K562 (cell line): ENCODE measurements around the gene MBNL2. TPM values are rescaled to one million over a fixed set of nuclear protein-coding genes. Genes with fewer than 3 reads are reported as not detected.

Experiments
- ATAC-seq: fragments of 200-7000 bp; cut with Tn5 transposase; 3 replicates; pipeline ENCODE4 v1.9.1; 2020; ENCODE audit warnings: moderate library complexity
- BruUV-seq: library from RNA; stranded (reverse); fragments of 400-500 nt; replicated peaks from 2 replicates; lab custom pipeline; 2021; lab: Mats Ljungman, UMichigan
- CTCF ChIA-PET: fragments of 300-600 bp; formaldehyde crosslinking; extraction: SDS; loops from one replicate; lab custom pipeline; 2021; ENCODE audit warnings: low intra/inter-chr PET ratio; lab: Yijun Ruan, JAX
- POLR2A ChIA-PET: fragments of 300-600, 350-650 bp; sonication (Branson Sonifier 250); formaldehyde crosslinking; extraction: SDS; loops from one replicate; lab custom pipeline; 2021; ENCODE audit warnings: antibody characterized with exemption, inconsistent platforms; lab: Yijun Ruan, JAX
- DNase-seq, 4 experiments: peaks; one replicate each; pipeline versions ENCODE4 v3.0.0 to v3.0.0-alpha.2; 2011 to 2018; ENCODE audit warnings: low spot score in 3 of 4, mixed read lengths in 3 of 4; ENCODE audit errors: extremely low read depth in 1 of 4
- FAIRE-seq: peaks from 2 replicates; lab custom pipeline; 2011; peaks lifted over from hg19 to GRCh38; lab: Jason Lieb, UNC
- H2AFZ ChIP-seq: 2 replicates; pipeline ENCODE4 v1.6.0; 2011; ENCODE audit warnings: low read depth, low read length, control low read depth, inconsistent platforms
- H3K27ac ChIP-seq: fragments of 200-600 bp; 3 replicates; pipeline ENCODE4 v1.8.0; 2011; ENCODE audit warnings: low read depth, mild to moderate bottlenecking, control low read depth, inconsistent platforms, low read length, moderate library complexity, mixed read lengths; ENCODE audit errors: extremely low read depth
- H3K27me3 ChIP-seq, 2 experiments: fragments of 300-600 bp in 1 of 2; 2 replicates in 1 of 2; 3 replicates in 1 of 2; pipeline versions ENCODE4 v1.6.0 to v1.8.0; 2011; ENCODE audit warnings: inconsistent platforms in 2 of 2, low read length in 2 of 2, mild to moderate bottlenecking in 1 of 2, mixed read lengths in 1 of 2, moderate library complexity in 1 of 2; ENCODE audit not compliant: control insufficient read depth in 2 of 2, insufficient read depth in 2 of 2
- H3K36me3 ChIP-seq: fragments of 300-600 bp; 3 replicates; pipeline ENCODE4 v1.8.0; 2011; ENCODE audit warnings: mild to moderate bottlenecking, low read length, inconsistent platforms; ENCODE audit not compliant: control insufficient read depth, insufficient read depth
- H3K4me1 ChIP-seq, 2 experiments: fragments of 200-600 bp in 1 of 2; replicated peaks in 1 of 2; 2 replicates in 1 of 2; 3 replicates in 1 of 2; pipeline versions ENCODE4 v1.5.1 to v1.8.0; 2011; ENCODE audit warnings: inconsistent platforms in 2 of 2, low read length in 2 of 2, mild to moderate bottlenecking in 1 of 2, mixed read lengths in 1 of 2, moderate library complexity in 1 of 2; ENCODE audit not compliant: control insufficient read depth in 2 of 2, insufficient read depth in 2 of 2
- H3K4me2 ChIP-seq: 2 replicates; pipeline ENCODE4 v1.6.1; 2011; ENCODE audit warnings: low read length, control low read depth, inconsistent platforms, mixed read lengths; ENCODE audit not compliant: insufficient read depth
- H3K4me3 ChIP-seq: fragments of 200-600 bp; sonication (generic), shearing (Covaris generic); 2 replicates; pipeline ENCODE4 v1.5.1; 2016; ENCODE audit warnings: control low read depth, inconsistent platforms
- H3K79me2 ChIP-seq: fragments of 200-600 bp; 3 replicates; pipeline ENCODE4 v1.8.0; 2011; ENCODE audit warnings: low read length, inconsistent platforms; ENCODE audit not compliant: control insufficient read depth, insufficient read depth
- H3K9ac ChIP-seq, 2 experiments: 2 replicates each; pipeline versions ENCODE4 v1.6.0 to v1.6.1; 2011; ENCODE audit warnings: low read depth in 2 of 2, low read length in 2 of 2, control low read depth in 1 of 2, inconsistent platforms in 1 of 2, mild to moderate bottlenecking in 1 of 2, mixed read lengths in 1 of 2; ENCODE audit not compliant: insufficient read depth in 1 of 2
- H3K9me1 ChIP-seq: one replicate; pipeline ENCODE4 v1.6.0; 2011; ENCODE audit warnings: inconsistent platforms, mild to moderate bottlenecking, low read length, moderate library complexity; ENCODE audit not compliant: control insufficient read depth, insufficient read depth
- H3K9me3 ChIP-seq: replicated peaks from 2 replicates; pipeline ENCODE4 v1.5.1; 2011; ENCODE audit warnings: low read depth, low read length, inconsistent platforms; ENCODE audit not compliant: control insufficient read depth, insufficient read depth
- H4K20me1 ChIP-seq: replicated peaks from 2 replicates; pipeline ENCODE4 v1.6.1; 2011; ENCODE audit warnings: low read length, inconsistent platforms, mixed read lengths; ENCODE audit not compliant: control insufficient read depth, insufficient read depth
- CBX5 ChIP-seq: IDR thresholded peaks from 2 replicates; pipeline ENCODE4 v1.6.1; 2014; ENCODE audit warnings: low read depth, borderline replicate concordance
- CGGBP1 ChIP-seq: fragments of 250-450 bp; sonication (Bioruptor Pico); IDR thresholded peaks from 2 replicates; pipeline ENCODE4 v1.9.0; 2021; ENCODE audit warnings: mild to moderate bottlenecking
- CHCHD3 ChIP-seq: fragments of 250-450 bp; sonication (Bioruptor Pico); IDR thresholded peaks from 2 replicates; pipeline ENCODE4 v2.1.2; 2022; ENCODE audit warnings: mild to moderate bottlenecking
- EHMT2 ChIP-seq: fragments of 450-650 bp; IDR thresholded peaks from 2 replicates; pipeline ENCODE4 v1.6.1; 2018; ENCODE audit warnings: antibody characterized with exemption
- GTF2B ChIP-seq: IDR thresholded peaks from 2 replicates; pipeline ENCODE4 v1.6.1; 2011; ENCODE audit not compliant: insufficient read length; ENCODE audit errors: extremely low read depth
- HEY1 ChIP-seq: fragments of 250-450 bp; sonication (Bioruptor Pico); IDR thresholded peaks from 2 replicates; pipeline ENCODE4 v1.5.0; 2020; ENCODE audit warnings: mild to moderate bottlenecking, moderate library complexity, borderline replicate concordance
- KDM4B ChIP-seq, 2 experiments: fragments of 450-650 bp in 1 of 2; sonication (generic) in 1 of 2; IDR thresholded peaks; 2 replicates each; pipeline ENCODE4 v1.6.1; 2016 to 2017; ENCODE audit warnings: borderline replicate concordance in 2 of 2, antibody characterized with exemption in 1 of 2, low read depth in 1 of 2, mild to moderate bottlenecking in 1 of 2
- KLF13 ChIP-seq: fragments of 450-650 bp; IDR thresholded peaks from 2 replicates; pipeline ENCODE4 v1.6.1; 2016; ENCODE audit warnings: missing genetic modification characterization, low read depth, mild to moderate bottlenecking, missing compliant biosample characterization, moderate library complexity, borderline replicate concordance
- NFIX ChIP-seq: fragments of 250-450 bp; sonication (Bioruptor Pico); IDR thresholded peaks from 2 replicates; pipeline ENCODE4 v1.4.0; 2020; ENCODE audit warnings: low read depth, mild to moderate bottlenecking, moderate library complexity
- TEAD1 ChIP-seq, 2 experiments: fragments of 450-650 bp in 1 of 2; sonication (generic) in 1 of 2; formaldehyde crosslinking; IDR thresholded peaks; 2 replicates each; pipeline versions ENCODE4 v1.4.0 to v1.8.0; 2020 to 2022; ENCODE audit warnings: mild to moderate bottlenecking in 2 of 2, missing genetic modification reagents in 1 of 2
- U2AF2 ChIP-seq: fragments of 200-400 bp; formaldehyde crosslinking; optimal IDR thresholded peaks from 2 replicates; pipeline ENCODE3; 2017; ENCODE audit warnings: low read depth, mild to moderate bottlenecking, low read length
- ZBTB2 ChIP-seq: fragments of 450-650 bp; IDR thresholded peaks from 2 replicates; pipeline ENCODE4 v1.6.1; 2016; ENCODE audit warnings: antibody characterized with exemption
- ZNF354B ChIP-seq: fragments of 250-450 bp; sonication (Bioruptor Pico); IDR thresholded peaks from 2 replicates; pipeline ENCODE4 v1.4.0; 2020
- ZNF696 ChIP-seq: fragments of 250-450 bp; sonication (Bioruptor Pico); conservative IDR thresholded peaks from 2 replicates; pipeline ENCODE4 v1.4.0; 2020; ENCODE audit warnings: mild to moderate bottlenecking, moderate library complexity
- WGBS: fragments of 100-300 bp; shearing (Covaris generic); methylation state at CpG from one replicate; pipeline ENCODE4 v1.1.6; 2016; ENCODE audit warnings: low coverage, mixed read lengths; ENCODE audit not compliant: insufficient coverage; ENCODE audit errors: missing lambda C conversion rate; 5-methylcytosine and 5-hydroxymethylcytosine counted together
- in situ Hi-C: fragments of 300-500 bp; cut with MboI; formaldehyde crosslinking; loops from 4 replicates; pipeline ENCODE4 v1.15.0; 2018; ENCODE audit warnings: inconsistent platforms, mixed read lengths
- intact Hi-C: fragments of 100-400 bp; cut with micrococcal nuclease; formaldehyde crosslinking; loops from 2 replicates; pipeline ENCODE4 v1.14.2; 2022
- polyA plus RNA-seq, 8 experiments: library from polyadenylated mRNA; depleted of rRNA in 4 of 8; stranded (reverse) in 5 of 8; unstranded in 3 of 8; fragments of >200 nt; fragmentation: Nextera tagmentation in 2 of 8; fragmentation: Illumina TruSeq in 1 of 8; extraction: Ambion mirVana in 2 of 8; extraction: Trizol in 1 of 8; gene quantifications; 2 replicates each; pipeline versions ENCODE4 v1.2.1 to v1.2.3, GENCODE V29; 2011 to 2014; ENCODE audit warnings: inconsistent platforms in 1 of 8, missing spikeins in 1 of 8
- total RNA-seq, 7 experiments: library from RNA; depleted of rRNA in 6 of 7; stranded (reverse); fragments of >200 nt in 6 of 7; fragmentation: Illumina TruSeq in 2 of 7; extraction: Trizol in 2 of 7; gene quantifications; 2 replicates each; pipeline versions ENCODE4 v1.2.1 to v1.2.3, GENCODE V29; 2011 to 2021; ENCODE audit warnings: low replicate concordance in 1 of 7

The MBNL2 gene
- total and polyA plus RNA-seq, 9 of the 15 experiments (the other 6 are each of a cell fraction or from before 2014, with no cell fraction given): 7.0 to 24.8 (median 13.8) TPM

- 56% methylated on average over 3 of the region's 6 CpGs for WGBS
Observed at GRCh38 chr13:97268772-97269171, 46.6 kb downstream of the MBNL2 start.

DNA sequence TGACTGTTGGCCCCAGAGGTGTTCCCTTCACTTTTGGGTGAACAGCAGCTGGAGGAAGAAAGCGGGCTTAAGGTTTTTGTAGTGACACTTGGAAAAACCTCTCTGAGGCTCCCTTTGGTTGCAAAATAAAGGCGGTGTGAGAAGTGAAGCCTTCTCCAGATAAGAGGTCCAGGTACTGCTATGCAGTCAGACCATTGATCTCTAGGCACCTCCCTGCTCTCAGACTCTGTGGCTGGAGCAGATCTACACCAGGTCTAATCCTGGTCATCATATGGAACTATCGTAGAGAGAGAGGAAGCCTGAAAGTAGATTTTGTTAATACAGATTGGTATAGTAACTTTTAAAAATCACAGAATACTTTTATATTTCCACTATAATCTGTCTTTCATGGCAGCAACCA is 47.5 kb downstream of the MBNL2 start:
- peaks cover 63% of the 10 kb centered on the region for H3K79me2 ChIP-seq
- peaks cover 5% of the 10 kb centered on the region; the same call in 1 of the 2 replicates for H4K20me1 ChIP-seq
- H3K36me3 ChIP-seq: no peaks in the 10 kb centered on the region; the same call in 2 of the 3 replicates
- TF ChIP-seq ZNF354B (CRISPR knock-in tag): no peak
- no peak for TF ChIP-seq NFIX (CRISPR knock-in tag)
- no peak for TF ChIP-seq U2AF2
- TF ChIP-seq KDM4B (IDR thresholded peaks at IDR 0.05; ENCODE audit: borderline replicate concordance in 2 of 2, low read depth in 1 of 2): no peak
- no peak for TF ChIP-seq CHCHD3 (CRISPR knock-in tag)
- TF ChIP-seq TEAD1 (CRISPR knock-in tag; IDR thresholded peaks at IDR 0.05): no peak
- TF ChIP-seq CGGBP1 (CRISPR knock-in tag): no peak
- no peak for TF ChIP-seq CBX5
- TF ChIP-seq ZBTB2: no peak
- no peak for TF ChIP-seq KLF13 (tag)
- no peak for TF ChIP-seq GTF2B
- no peak for TF ChIP-seq HEY1
- no peak for TF ChIP-seq ZNF696

More at GRCh38 chr13:97268772-97269171, 46.6 kb downstream of the MBNL2 start:
- BruUV-seq: no TSS peak
- POLR2A ChIA-PET: interaction anchor here (2.1 kb wide), 1 partner anchor 9 kb away, joined by 9 read pairs; no protein-coding TSS in a partner anchor
- peaks cover 0 to 2% of the 10 kb centered on the region in 2 experiments; a peak in 2 of 5 replicates for H3K4me1 ChIP-seq
- no peak overlapping the region for H3K4me3 ChIP-seq
- no peaks in the 10 kb centered on the region for H3K9me3 ChIP-seq
- no peak for TF ChIP-seq EHMT2
- H3K36me3 ChIP-seq: no peaks in the 10 kb centered on the region; the same call in 2 of the 3 replicates
- in situ Hi-C loops (no loop called here), intact Hi-C loops (no loop called here)
- H3K27me3 ChIP-seq: no peaks in the 10 kb centered on the region
- FAIRE-seq (no peak), DNase-seq (no peak), ATAC-seq (peak; percentile 51; the same call in 2 of the 3 replicates)
- H4K20me1 ChIP-seq: peaks cover 5% of the 10 kb centered on the region; the same call in 1 of the 2 replicates
- no peak overlapping the region for H3K4me2 ChIP-seq
- no peak overlapping the region for H3K9ac ChIP-seq
- H3K27ac ChIP-seq: no peak overlapping the region
- H2AFZ ChIP-seq: no peak overlapping the region
- CTCF ChIA-PET: no interaction called here
- peaks cover 63% of the 10 kb centered on the region for H3K79me2 ChIP-seq
- H3K9me1 ChIP-seq: no peaks in the 10 kb centered on the region

More for the DNA sequence above, 47.5 kb downstream of the MBNL2 start:
- FAIRE-seq: no peak
- H3K9ac ChIP-seq: peak overlapping the region in 1 of 2 experiments; percentile 52; a peak in 1 of 4 replicates
- no peaks in the 10 kb centered on the region for H3K9me1 ChIP-seq
- H3K27me3 ChIP-seq: no peaks in the 10 kb centered on the region
- ATAC-seq: peak; percentile 70
- no peak for DNase-seq
- intact Hi-C loops (no loop called here), in situ Hi-C loops (no loop called here)
- ChIA-PET POLR2A (interaction anchor here (2.1 kb wide), 1 partner anchor 9 kb away, joined by 9 read pairs; no protein-coding TSS in a partner anchor), CTCF (no interaction called here)
- no TSS peak for BruUV-seq
- 65% methylated on average over 2 of the region's 3 CpGs for WGBS
- H3K4me3 ChIP-seq: no peak overlapping the region
- peaks cover 0 to 2% of the 10 kb centered on the region in 2 experiments; a peak in 2 of 5 replicates for H3K4me1 ChIP-seq
- H3K27ac ChIP-seq: no peak overlapping the region
- no peak overlapping the region for H2AFZ ChIP-seq
- no peaks in the 10 kb centered on the region for H3K9me3 ChIP-seq
- H3K4me2 ChIP-seq: no peak overlapping the region
